ENCODE results near the gene ATXN8OS.
"Not testable (repeated sequence)": the region's sequence is repeated elsewhere in the genome, so short reads cannot be mapped to it uniquely, and the experiment has no call there.

ATXN8OS gene

DNA sequence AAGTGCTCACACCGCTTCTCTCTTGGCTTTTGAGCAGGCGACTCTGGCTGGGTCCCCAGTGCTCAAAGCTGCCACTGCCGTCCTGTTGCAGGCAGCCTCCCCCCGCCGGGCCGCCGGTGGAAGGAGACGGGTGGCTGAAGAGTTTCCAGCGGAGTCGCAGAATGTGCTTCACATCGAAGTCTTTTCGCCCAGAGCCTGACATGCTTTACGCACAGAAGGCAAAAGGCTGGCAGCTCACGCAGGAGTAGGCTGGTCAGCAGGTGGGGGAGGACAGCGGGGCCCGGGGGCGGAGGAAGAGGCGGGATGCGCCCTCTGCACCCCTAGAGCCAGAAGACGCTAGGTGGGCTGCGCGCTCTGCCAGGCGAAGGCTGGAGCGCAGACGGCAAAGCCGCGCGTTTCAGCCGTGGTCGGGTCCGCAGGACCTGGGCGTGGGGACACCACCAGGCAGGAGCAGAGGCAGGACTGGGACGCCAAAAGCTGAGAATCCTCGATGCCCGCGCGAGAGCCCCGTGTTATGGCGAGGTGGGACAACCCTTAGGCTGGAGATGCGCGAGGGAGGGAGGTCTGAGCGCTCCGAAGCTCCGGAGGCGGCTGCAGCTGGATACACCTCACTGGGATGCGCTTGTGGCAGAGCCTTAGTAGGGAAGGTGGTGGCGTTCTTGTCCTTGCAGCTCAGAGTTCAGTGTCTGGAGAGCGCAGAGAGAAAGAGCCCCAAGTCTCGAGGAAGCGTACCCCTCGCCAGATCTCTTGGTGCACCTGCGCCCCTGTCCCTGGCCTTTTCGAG lies at the start of gene ATXN8OS:
Gene ATXN8OS, plus strand, starts transcription at position 329 of the 784 bp plus-strand sequence.
- DNase-seq (ENCODE audit: low read depth in 2 of 2), result no peak

DNA sequence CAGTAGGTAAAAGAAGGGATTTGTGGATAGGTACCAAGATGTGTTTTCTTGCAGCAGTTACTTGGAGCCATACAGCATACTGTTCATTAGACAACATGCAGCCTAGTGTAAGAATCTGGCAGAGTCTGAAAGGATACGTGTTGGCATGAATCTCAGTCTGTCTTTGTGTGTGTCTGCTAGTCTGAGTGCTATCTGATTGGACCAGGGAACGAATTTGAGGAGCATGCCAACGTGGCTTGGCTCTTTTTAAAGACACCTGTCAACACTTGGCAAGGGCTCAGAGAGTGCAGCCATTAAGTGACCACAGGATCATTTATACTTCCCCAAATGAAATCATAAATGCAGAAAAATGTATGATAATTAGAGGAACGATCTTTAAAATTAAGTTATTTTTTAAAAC lies 27.6 kb upstream of the ATXN8OS start:
- no peak for DNase-seq (ENCODE audit: low read depth in 2 of 2)

DNA sequence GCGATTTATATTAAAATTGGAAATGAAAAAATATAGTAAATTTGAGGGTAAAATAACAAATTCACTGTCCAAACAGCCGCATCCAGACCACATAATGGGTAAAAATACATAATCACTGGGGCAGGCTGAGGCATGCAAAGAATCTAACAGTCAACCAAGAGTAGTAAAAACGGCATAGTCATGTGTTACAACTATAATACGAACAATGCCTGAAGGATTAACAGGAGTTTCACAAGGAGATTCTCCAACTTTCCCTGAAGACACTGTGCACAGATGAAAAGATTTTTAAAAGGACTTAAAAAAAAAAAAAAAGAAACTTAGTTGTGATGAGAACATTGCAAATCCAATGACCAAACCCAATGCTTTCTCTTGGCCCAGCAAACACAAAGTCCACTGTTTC lies 20.4 kb upstream of the ATXN8OS start:
- no peak for DNase-seq (ENCODE audit: low read depth in 2 of 2)

DNA sequence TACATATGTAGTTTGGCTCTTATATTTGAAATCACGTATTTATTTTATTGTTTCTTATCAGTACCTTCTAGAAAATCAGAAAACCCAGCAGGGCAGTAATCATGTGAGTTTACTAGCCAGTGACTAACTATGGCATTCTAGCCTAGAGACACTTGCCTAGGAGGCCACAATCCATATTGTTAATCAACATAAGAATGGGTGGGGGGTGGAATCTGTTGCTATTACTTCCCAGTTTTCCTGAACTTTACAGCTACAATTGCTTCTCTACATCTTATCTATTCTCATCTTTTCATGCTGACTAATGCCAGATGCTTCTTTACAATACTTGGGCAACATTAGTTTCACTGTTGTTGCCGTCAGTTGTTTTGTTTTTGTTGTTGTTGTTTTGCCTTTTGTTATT lies 18.7 kb upstream of the ATXN8OS start:
- no peak for DNase-seq (ENCODE audit: low read depth in 2 of 2)

DNA sequence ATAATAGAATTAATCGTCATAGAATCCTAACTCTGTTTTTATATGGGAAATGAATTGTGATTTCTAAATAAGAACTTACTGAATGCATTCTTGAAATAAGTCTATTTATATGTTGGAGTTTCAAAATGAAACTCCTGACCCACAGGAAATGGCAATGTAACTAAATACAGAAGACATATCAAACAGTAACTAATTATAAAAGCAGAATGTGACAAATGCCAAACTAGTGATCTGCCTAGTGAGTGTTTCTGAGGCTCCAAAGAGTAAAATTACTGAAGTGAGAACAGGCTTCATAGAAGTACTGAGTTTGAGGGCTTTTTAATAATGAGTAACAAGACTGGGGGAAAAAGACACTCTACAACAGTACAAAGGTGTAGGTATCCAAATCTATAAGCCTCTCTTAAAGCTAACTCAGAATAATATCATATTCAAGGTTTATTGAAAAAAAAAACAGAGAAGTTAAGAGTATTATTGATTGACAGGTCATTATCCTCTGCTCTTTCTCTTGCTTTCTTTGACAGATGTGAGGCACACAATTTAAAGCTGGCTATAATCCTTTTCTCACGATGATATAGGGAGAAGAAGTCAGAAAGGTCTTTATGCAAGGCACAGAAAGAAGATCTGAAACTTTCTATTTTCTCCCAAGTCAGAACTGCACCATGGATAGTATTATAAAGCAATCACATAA lies 17.4 kb upstream of the ATXN8OS start:
- DNase-seq (ENCODE audit: low read depth in 2 of 2), result no peak

DNA sequence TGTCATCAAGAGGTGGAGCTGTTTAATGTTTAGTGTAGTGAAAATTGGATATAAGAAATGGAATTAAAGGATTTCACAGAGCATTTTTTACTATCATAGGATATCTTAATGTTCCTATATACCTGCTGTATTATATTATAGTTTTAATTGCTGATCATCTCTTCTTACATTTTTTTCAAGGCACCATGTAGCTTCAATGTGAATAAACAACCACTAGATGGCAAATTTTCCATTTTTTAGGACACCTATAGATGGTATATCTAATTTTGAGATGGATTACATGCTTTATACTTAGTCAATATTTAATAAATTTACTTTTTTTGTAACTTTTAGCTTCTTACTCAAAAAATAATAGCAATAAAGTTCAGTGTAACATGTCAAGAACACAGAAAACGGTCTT lies 9.0 kb upstream of the ATXN8OS start:
- no peak for DNase-seq (ENCODE audit: low read depth in 2 of 2)

DNA sequence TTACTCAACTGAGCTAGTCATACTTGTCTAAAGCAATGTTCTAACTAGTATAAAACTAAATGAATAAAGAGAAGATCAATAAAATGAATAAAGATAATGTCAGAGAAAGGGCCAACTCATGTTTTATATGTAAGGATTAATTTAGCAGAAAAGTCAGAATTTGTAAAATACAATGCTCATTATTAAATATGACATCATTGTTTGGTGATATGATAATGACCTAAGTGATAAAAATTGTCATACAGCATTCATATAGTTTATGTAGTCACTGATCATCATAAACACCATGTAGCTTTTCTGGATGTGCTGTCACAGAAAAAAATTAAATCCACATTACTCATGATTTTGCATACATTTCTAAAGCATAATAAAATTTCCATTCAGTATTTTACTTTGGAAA lies 3.1 kb upstream of the ATXN8OS start:
- no peak for DNase-seq (ENCODE audit: low read depth in 2 of 2)

DNA sequence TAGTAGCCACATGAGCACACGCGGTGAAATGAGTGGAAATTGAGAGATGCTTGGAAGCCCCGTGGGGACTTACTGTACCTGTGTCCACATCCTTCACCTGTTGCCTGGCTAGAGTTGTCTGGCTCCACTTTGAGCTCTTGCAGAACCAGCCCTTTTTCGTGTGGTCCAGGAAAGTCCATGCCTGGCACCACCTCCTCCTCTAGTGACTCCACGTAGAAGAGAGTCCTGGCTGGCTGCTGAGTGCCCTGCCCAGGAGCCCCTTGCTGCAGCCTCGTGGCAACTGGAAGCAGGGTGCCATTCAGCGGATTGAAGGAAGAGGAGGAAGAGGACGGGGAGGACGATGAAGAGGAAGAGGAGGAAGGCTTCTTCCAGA lies 515 bp upstream of the ATXN8OS start:
- no peak for DNase-seq (ENCODE audit: low read depth in 2 of 2)

DNA sequence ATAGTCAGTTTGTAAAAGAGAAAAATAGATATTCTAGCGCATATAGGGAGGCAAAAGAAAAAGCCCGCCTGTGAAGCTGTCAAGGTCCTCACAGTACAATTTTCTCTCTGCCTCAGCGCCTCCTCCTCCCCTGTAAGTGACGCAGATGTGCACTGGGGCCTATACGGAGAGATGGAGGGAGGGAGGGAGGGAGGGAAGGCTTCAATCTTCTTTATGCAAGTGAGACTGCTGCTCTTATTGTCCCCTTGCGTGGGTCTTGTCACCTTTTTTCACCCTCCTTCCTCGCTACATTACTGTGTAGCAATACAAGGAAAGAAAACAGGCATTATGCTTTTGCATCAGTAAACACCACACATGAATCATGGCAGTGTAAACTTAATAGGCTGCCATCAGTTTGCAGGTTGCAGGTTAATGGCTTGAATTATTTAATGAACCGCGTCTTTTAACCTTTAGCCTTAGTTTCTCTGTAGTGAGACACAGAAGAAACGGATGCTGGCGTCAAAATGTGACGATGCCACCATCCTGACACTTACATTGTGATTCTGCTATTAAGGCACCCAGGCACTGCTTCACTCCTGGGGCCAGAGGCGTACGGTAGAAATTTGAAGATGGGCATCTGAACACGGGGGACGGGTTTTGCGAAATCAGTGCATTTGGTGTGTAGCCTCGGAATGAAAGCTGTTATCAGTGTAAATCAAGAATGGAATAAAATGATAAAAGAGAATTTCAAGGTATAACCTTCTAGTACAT lies 905 bp downstream of the ATXN8OS start, which contains the start of gene KLHL1:
Gene KLHL1, minus strand, starts transcription at position 97 of the 750 bp plus-strand sequence. CDS start 753 bp downstream, outside the sequence.
- no peak for DNase-seq (ENCODE audit: low read depth in 2 of 2)

DNA sequence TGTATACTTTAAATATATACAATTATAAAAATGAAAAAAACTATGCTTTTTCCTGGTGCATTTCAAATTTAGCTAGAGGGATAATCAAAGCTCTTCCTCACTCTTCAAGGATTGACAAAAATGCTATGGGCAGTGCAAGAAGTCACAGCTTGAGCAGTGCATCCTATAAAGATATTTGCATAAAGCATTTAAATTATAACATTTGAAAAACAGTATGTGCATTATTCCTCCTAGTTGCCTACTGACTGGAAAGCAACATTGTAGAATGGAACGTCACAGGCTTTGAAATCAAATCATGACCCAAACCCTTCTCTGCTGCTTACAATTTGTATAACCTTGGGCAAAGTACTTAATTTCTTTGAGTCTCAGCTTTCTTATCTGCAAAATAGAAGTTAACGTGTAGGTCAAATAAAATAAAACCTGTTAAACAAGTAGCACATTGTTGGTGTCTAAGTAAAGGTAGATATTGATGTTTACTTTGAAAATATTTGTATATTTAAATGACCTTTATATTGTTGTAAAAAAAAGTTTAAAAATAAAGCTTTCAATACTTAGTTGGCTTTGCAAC lies 9.8 kb downstream of the ATXN8OS start:
- DNase-seq (ENCODE audit: low read depth in 2 of 2), result no peak

DNA sequence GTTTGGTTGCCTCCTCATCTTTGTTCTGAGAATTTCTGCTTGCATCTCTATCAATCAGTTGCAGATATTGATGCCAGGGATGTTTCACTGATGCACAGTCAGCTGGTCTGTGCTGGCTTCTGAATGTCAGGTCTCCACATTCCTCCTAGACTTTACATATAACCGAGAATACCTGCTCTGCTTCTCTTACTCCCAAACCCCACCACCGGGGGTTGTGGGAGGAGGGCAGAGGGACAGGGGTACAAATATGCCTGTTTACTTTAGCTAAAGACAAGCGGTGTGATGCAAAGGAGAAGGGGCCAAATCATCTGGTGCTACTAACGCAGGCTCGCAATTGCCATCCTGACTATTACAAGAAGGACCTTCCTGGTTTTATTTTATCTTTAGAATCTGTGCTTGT lies 18.1 kb downstream of the ATXN8OS start:
- no peak for DNase-seq (ENCODE audit: low read depth in 2 of 2)

DNA sequence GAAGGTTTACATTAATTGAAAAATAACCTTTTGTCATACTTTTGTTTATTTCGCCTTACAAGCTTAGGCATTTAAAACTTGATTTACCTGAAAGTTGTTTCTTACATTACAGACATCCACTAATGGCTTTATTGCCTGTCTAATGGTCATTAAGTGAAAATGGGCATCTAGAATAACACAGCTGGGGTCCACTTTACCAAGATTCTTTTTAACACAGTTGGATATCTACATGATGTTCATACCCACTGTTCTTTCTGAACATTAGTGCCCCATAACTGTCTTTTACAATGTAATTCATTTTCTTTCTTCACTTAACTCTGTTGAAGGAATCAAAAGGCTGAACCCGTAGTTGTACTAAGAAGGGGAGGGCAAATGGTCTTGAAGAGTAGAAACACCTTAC lies 20.5 kb downstream of the ATXN8OS start:
- DNase-seq (ENCODE audit: low read depth in 2 of 2), result no peak

DNA sequence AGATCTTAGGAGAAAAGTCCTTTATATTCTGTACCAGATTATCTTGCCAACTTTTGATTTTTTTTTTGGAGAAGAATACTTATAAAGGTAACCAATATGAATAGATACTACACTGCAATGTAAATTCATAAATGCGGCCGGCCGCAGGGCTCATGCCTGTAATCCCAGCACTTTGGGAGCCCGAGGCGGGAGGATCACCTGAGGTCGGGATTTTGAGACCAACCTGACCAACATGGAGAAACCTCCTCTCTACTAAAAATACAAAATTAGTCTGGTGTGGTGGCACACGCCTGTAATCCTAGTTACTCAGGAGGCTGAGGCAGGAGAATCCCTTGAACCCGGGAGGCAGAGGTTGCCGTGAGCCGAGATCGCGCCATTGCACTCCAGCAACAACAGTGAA lies 35.0 kb downstream of the ATXN8OS start:
- not testable (repeated sequence) for DNase-seq (ENCODE audit: low read depth in 2 of 2)

DNA sequence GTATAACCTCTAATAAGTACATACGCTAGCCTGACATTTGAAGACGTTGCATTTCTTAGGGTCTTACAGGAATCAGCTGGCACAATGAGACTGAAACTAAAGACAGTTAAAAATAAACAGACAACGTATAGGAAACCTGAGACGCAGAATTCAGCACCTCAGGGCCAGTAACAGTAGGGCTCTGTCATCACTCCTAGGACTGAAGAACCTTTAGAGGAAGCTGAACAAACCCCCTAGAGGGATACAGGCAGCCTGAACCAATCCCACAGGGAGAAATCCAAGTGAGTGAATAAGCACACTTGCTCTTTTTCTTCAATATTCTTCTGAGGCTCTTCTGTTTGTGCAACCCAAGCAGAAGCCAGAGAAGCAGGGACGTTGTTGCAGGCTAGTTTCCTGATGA lies 54.5 kb downstream of the ATXN8OS start:
- no peak for DNase-seq (ENCODE audit: low read depth in 2 of 2)

DNA sequence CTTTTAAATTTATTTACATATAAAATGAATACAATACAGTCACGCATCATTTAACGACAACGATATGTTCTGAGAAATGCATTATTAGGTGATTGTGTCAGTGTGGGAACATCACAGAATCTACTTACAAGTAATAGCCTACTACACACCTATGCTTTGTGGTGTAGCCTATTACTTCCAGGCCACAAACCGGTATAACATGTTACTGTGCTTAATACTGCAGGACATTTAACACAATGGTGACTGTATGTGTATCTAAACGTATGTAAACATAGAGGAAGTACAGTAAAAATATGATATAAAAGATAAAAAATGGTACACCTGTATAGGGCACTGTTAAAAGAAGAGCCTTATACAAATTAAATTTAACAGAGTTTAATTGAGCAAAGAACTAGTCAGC lies 63.1 kb downstream of the ATXN8OS start:
- DNase-seq (ENCODE audit: low read depth in 2 of 2), result no peak

DNA sequence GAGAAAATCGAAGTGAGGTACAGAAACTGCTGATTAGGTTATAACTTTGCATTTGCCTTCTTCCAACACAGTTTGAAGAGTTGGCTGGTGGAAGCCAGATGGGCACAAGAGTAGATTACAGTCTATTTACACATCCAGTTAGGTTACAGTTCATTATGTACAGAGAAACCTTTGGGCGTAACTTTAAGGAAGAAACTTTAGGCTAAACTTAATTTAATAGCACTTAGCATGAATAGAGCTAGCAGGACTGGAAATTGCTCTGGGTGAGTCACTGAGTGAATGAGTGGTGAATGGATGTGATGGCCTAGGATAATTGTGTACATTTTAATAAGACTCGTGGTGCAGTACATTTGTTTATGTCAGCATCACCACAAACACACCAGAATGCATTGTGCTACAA lies 63.5 kb downstream of the ATXN8OS start:
- DNase-seq (ENCODE audit: low read depth in 2 of 2), result no peak

DNA sequence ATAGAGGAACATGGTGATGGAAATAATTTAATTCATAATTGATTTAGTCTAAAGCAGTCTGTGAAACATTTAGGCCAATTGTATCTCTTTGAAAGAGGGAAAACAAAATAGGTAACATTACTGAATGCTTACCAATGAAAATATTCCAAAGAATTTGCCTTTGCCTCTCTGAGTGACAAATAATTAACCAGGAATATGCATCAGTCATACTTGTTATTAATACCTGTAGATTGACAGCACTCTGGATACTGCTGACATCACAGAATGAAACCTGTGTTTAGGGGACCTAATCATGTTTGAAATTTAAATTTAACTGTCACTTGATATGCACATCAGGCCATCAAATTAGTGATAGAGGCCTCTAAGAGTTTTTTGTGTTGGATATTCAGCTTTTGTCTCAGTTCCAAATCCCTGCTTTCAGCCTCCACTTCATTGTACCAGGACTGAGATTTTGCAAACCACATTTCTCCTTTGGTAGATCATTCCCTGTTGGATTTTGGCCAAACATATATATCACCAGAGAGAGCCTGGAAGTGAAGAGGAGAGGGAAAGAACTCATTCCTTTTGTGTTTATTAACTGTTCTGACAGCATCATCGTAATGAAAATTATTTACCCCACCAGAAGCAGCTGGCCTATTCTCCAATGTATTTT lies 65.4 kb downstream of the ATXN8OS start:
- no peak for DNase-seq (ENCODE audit: low read depth in 2 of 2)

DNA sequence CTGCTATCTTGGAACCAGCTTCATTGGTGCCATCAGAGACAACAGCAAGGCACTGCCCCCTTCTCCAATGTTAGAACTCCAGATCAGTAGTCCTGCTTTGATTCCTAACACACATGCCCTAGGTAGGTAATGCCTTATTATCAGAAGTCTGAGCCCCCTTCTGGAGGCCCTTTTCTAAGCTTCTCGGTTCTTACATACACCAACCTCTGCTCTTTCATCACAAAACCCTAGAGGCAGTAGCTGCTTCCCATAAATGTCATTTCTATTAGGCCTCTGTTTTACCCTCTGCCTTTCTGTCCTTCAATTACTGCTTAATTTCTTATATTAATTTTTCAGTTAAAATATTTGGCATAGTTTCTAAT lies 66.0 kb downstream of the ATXN8OS start:
- DNase-seq (ENCODE audit: low read depth in 2 of 2), result no peak

DNA sequence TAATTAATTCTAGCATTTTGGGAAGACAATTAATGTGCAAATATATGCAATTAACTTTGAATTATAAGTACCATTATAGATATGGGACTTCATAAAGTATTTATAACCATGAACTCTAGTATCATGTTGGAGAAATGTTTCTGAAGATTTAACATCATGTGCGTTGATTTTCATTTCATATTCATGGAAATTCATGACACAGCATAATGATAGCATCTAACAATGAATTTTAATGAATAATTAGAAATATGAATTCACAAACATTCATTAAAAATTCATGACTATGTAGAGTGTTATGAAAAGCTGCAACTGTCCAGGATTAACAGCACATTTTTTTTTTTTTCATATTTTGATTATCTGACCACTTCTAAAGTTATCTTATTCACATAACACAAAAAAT lies 70.7 kb downstream of the ATXN8OS start:
- DNase-seq (ENCODE audit: low read depth in 2 of 2), result no peak

All from stimulated activated CD8-positive, alpha-beta memory T cell treated with anti-CD3 and anti-CD28 coated beads, Interleukin-15, amount 100 ng/mL, for 48 hours (primary cell).